Coronary artery (tissue), 2 donors: ENCODE measurements around the gene PIN1.

ENCODE experiments used
- DNase-seq: peaks from one replicate; pipeline ENCODE4 v3.0.0-alpha.2; 2017; ENCODE audit warnings: low spot score
- H3K27ac ChIP-seq, 2 donors: fragments of 200-600 bp; sonication (generic); one replicate each; pipeline ENCODE4 v1.5.1; 2016 to 2019
- H3K4me3 ChIP-seq: fragments of 200-600 bp; sonication (generic); 2 replicates; pipeline ENCODE4 v1.5.1; 2016; ENCODE audit warnings: mild to moderate bottlenecking, moderate library complexity
- CTCF ChIP-seq: fragments of 200-600 bp; sonication (generic); IDR thresholded peaks from one replicate; pipeline ENCODE4 v1.5.1; 2019; ENCODE audit warnings: antibody characterized with exemption

The PIN1 gene

GRCh38 chr19:9857920-9858746 is 23.0 kb downstream of the PIN1 start:
- Histone ChIP-seq H3K27ac (no peak overlapping the region), H3K4me3 (no peak overlapping the region)
- no peak for DNase-seq
- TF ChIP-seq CTCF: no peak

GRCh38 chr19:9858766-9859165 is 23.6 kb downstream of the PIN1 start:
- no peak for TF ChIP-seq CTCF
- DNase-seq: no peak
- H3K4me3 ChIP-seq: no peak overlapping the region
- H3K27ac ChIP-seq: no peak overlapping the region

- H3K4me3 ChIP-seq: no peak overlapping the region
- no peak for DNase-seq
- no peak overlapping the region for H3K27ac ChIP-seq
- no peak for TF ChIP-seq CTCF
Measured at GRCh38 chr19:9860407-9860806, 25.3 kb downstream of the PIN1 start.

- H3K27ac ChIP-seq: no peak overlapping the region
- no peak overlapping the region for H3K4me3 ChIP-seq
- no peak for DNase-seq
- TF ChIP-seq CTCF: no peak
Measured at GRCh38 chr19:9861503-9861902, 26.4 kb downstream of the PIN1 start.

- no peak for TF ChIP-seq CTCF
- no peak for DNase-seq
- H3K4me3 ChIP-seq: no peak overlapping the region
- no peak overlapping the region for H3K27ac ChIP-seq
Measured at GRCh38 chr19:9862938-9863337, 27.8 kb downstream of the PIN1 start.

GRCh38 chr19:9863759-9864158 is 28.6 kb downstream of the PIN1 start:
- H3K27ac ChIP-seq: no peak overlapping the region
- TF ChIP-seq CTCF: no peak
- H3K4me3 ChIP-seq: no peak overlapping the region
- no peak for DNase-seq
